Measurements from ENCODE around the gene ZNF423.

The ZNF423 gene

GRCh38 chr16:49664221-49665215, 191.4 kb downstream of the ZNF423 start:
- no peak for DNase-seq (ENCODE audit: low read depth in 2 of 2)

GRCh38 chr16:49663081-49664065, 192.5 kb downstream of the ZNF423 start:
- DNase-seq (ENCODE audit: low read depth in 2 of 2), result no peak

- DNase-seq (ENCODE audit: low read depth in 2 of 2), result no peak
Measured at GRCh38 chr16:49662569-49662968, 193.3 kb downstream of the ZNF423 start.

- DNase-seq (ENCODE audit: low read depth in 2 of 2), result no peak
Measured at GRCh38 chr16:49661465-49662187, 194.3 kb downstream of the ZNF423 start.

- no peak for DNase-seq (ENCODE audit: low read depth in 2 of 2)
Measured at GRCh38 chr16:49660626-49661025, 195.3 kb downstream of the ZNF423 start.

- DNase-seq (ENCODE audit: low read depth in 2 of 2), result no peak
Measured at GRCh38 chr16:49659356-49659755, 196.6 kb downstream of the ZNF423 start.

GRCh38 chr16:49658531-49658930, 197.4 kb downstream of the ZNF423 start:
- no peak for DNase-seq (ENCODE audit: low read depth in 2 of 2)

GRCh38 chr16:49657736-49658465, 198.0 kb downstream of the ZNF423 start:
- no peak for DNase-seq (ENCODE audit: low read depth in 2 of 2)

GRCh38 chr16:49654425-49654824, 201.5 kb downstream of the ZNF423 start:
- no peak for DNase-seq (ENCODE audit: low read depth in 2 of 2)

- DNase-seq (ENCODE audit: low read depth in 2 of 2), result no peak
Measured at GRCh38 chr16:49653577-49653976, 202.3 kb downstream of the ZNF423 start.

GRCh38 chr16:49653173-49653570, 202.7 kb downstream of the ZNF423 start:
- no peak for DNase-seq (ENCODE audit: low read depth in 2 of 2)

GRCh38 chr16:49652456-49653172, 203.3 kb downstream of the ZNF423 start:
- DNase-seq (ENCODE audit: low read depth in 2 of 2), result no peak

GRCh38 chr16:49651996-49652395, 203.9 kb downstream of the ZNF423 start:
- DNase-seq (ENCODE audit: low read depth in 2 of 2), result no peak

GRCh38 chr16:49651226-49651625, 204.7 kb downstream of the ZNF423 start:
- no peak for DNase-seq (ENCODE audit: low read depth in 2 of 2)

- no peak for DNase-seq (ENCODE audit: low read depth in 2 of 2)
Measured at GRCh38 chr16:49650603-49651002, 205.3 kb downstream of the ZNF423 start.

- DNase-seq (ENCODE audit: low read depth in 2 of 2), result no peak
Measured at GRCh38 chr16:49649013-49649765, 206.7 kb downstream of the ZNF423 start.

- no peak for DNase-seq (ENCODE audit: low read depth in 2 of 2)
Measured at GRCh38 chr16:49647673-49648072, 208.2 kb downstream of the ZNF423 start.

GRCh38 chr16:49645263-49645662, 210.6 kb downstream of the ZNF423 start:
- DNase-seq (ENCODE audit: low read depth in 2 of 2), result no peak

GRCh38 chr16:49644145-49644463, 211.8 kb downstream of the ZNF423 start:
- no peak for DNase-seq (ENCODE audit: low read depth in 2 of 2)
